Right lobe of liver (tissue), 4 donors: Measurements from ENCODE around the gene DHCR24.

Experiments
- CTCF ChIP-seq, 4 donors: fragments of 200-600 bp in 3 of 4; fragments of 450-650 bp in 1 of 4; IDR thresholded peaks; one replicate each; pipeline versions ENCODE4 v1.5.1 to v1.8.0; 2016 to 2022; ENCODE audit warnings: antibody characterized with exemption in 4 of 4, mild to moderate bottlenecking in 2 of 4
- POLR2A ChIP-seq: fragments of 450-650 bp; IDR thresholded peaks from one replicate; pipeline ENCODE4 v1.6.1; 2017; ENCODE audit warnings: antibody characterized with exemption, mild to moderate bottlenecking
- donor health status: DM: no; HTN: no; CAD: no.
- donor health status: DM: no; HTN: no; CAD: no.
- donor health status: DM: no; HTN: yes; CAD: no.

- TF ChIP-seq CTCF (IDR thresholded peaks at IDR 0.05) (no peak), POLR2A (peak; percentile 62)
These were observed 930 bp downstream of the DHCR24 start for GRCh38 chr1:54885807-54886723.
